SK-N-SH (cell line): ENCODE measurements around the gene LMO4.

Experiments
- FOXJ3 ChIP-seq: sonication (generic); formaldehyde crosslinking; IDR thresholded peaks from 2 replicates; pipeline ENCODE4 v1.5.1; 2020; ENCODE audit warnings: mild to moderate bottlenecking, missing genetic modification reagents
- JUND ChIP-seq: IDR thresholded peaks from 2 replicates; pipeline ENCODE4 v1.4.0; 2012
- NRF1 ChIP-seq: IDR thresholded peaks from 2 replicates; pipeline ENCODE4 v1.6.1; 2012; ENCODE audit warnings: low read depth, mild to moderate bottlenecking, low read length
- POLR2AphosphoS5 ChIP-seq: IDR thresholded peaks from 2 replicates; pipeline ENCODE4 v1.6.1; 2012; ENCODE audit warnings: low read depth, low read length
- RXRA ChIP-seq: IDR thresholded peaks from 2 replicates; pipeline ENCODE4 v1.4.0; 2012; ENCODE audit warnings: low read depth, mild to moderate bottlenecking, borderline replicate concordance
- SIN3A ChIP-seq: IDR thresholded peaks from 2 replicates; pipeline ENCODE4 v1.6.1; 2012; ENCODE audit warnings: low read depth, mild to moderate bottlenecking, low read length, moderate library complexity, borderline replicate concordance
- TF ChIP-seq, protein P1 (sequence below): fragments of 200-600 bp; sonication (generic); IDR thresholded peaks from 2 replicates; pipeline ENCODE4 v1.6.1; 2017; ENCODE audit warnings: antibody characterized with exemption, mild to moderate bottlenecking, moderate library complexity

DNA sequence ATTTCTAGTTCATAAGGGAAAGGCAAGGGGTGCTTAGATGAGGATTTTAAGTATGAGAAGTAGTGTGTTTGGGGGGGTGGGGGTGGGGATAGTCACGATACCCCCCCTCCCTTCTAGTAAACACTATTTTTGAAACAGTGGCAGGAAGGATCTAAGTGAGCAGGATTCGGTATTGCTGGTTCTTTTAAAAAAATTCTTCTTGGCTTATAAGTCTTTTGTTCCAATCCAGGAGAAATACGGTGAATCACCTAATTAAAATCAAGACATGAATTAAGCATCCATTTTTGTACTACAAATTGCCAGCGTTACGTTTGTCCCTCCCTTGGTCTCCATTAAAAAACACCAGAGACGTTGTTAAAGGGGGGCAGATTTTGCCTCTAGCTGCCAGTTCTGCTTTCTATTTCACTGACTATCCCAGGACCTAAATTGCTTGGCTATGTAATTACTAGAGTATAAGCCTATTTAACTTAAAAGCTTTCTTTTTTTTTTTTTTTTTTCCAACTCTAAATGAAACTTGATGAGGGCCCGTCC, 911 bp downstream of the LMO4 start:
- no peak for TF ChIP-seq POLR2AphosphoS5
- TF ChIP-seq SIN3A = no peak
- no peak for TF ChIP-seq RXRA
- TF ChIP-seq, protein P1, sequence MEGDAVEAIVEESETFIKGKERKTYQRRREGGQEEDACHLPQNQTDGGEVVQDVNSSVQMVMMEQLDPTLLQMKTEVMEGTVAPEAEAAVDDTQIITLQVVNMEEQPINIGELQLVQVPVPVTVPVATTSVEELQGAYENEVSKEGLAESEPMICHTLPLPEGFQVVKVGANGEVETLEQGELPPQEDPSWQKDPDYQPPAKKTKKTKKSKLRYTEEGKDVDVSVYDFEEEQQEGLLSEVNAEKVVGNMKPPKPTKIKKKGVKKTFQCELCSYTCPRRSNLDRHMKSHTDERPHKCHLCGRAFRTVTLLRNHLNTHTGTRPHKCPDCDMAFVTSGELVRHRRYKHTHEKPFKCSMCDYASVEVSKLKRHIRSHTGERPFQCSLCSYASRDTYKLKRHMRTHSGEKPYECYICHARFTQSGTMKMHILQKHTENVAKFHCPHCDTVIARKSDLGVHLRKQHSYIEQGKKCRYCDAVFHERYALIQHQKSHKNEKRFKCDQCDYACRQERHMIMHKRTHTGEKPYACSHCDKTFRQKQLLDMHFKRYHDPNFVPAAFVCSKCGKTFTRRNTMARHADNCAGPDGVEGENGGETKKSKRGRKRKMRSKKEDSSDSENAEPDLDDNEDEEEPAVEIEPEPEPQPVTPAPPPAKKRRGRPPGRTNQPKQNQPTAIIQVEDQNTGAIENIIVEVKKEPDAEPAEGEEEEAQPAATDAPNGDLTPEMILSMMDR = no peak
- TF ChIP-seq NRF1 = no peak
- TF ChIP-seq FOXJ3 (CRISPR knock-in tag) = no peak
- TF ChIP-seq JUND = no peak
